GM12878 (cell line): ENCODE data around the gene MED13L. TPM values are rescaled to one million over a fixed set of nuclear protein-coding genes. Genes with fewer than 3 reads are reported as not detected.

Source experiments
- ATAC-seq: fragments of 200-7000 bp; cut with Tn5 transposase; 3 replicates; pipeline ENCODE4 v1.9.1; 2020; ENCODE audit warnings: mild to moderate bottlenecking, moderate library complexity
- BruUV-seq: library from RNA; stranded (reverse); fragments of 400-500 nt; replicated peaks from 2 replicates; lab custom pipeline; 2021; lab: Mats Ljungman, UMichigan
- CTCF ChIA-PET: fragments of 300-600 bp; sonication (Branson Sonifier 250); formaldehyde crosslinking; extraction: SDS; loops from one replicate; lab custom pipeline; 2021; ENCODE audit warnings: inconsistent platforms; lab: Yijun Ruan, JAX
- POLR2A ChIA-PET: fragments of 350-600 bp; formaldehyde crosslinking; extraction: SDS; loops from one replicate; lab custom pipeline; 2021; ENCODE audit warnings: inconsistent platforms; lab: Charles Lee
- RAD21 ChIA-PET: fragments of 300-600 bp; sonication (Branson Sonifier 250); formaldehyde crosslinking; loops from one replicate; lab custom pipeline; 2023; ENCODE audit warnings: antibody characterized with exemption; ENCODE audit not compliant: unreplicated experiment; lab: Charles Lee
- SMC1A ChIA-PET: fragments of 300-600 bp; sonication (Branson Sonifier 250); formaldehyde crosslinking; loops from one replicate; lab custom pipeline; 2023; ENCODE audit not compliant: unreplicated experiment, uncharacterized antibody; lab: Charles Lee
- DNase-seq: peaks from one replicate; pipeline ENCODE4 v3.0.0-alpha.2; 2011; ENCODE audit warnings: low read depth, low spot score
- FAIRE-seq: peaks from 3 replicates; lab custom pipeline; 2011; peaks lifted over from hg19 to GRCh38; lab: Jason Lieb, UNC
- H2AFZ ChIP-seq: 2 replicates; pipeline ENCODE4 v1.6.0; 2011; ENCODE audit warnings: low read depth, low read length, control low read depth; ENCODE audit not compliant: control insufficient read depth
- H3K27ac ChIP-seq: 2 replicates; pipeline ENCODE4 v1.5.1; 2011; ENCODE audit warnings: control low read depth; ENCODE audit not compliant: control insufficient read depth, insufficient read depth
- H3K27me3 ChIP-seq, 2 experiments: replicated peaks in 1 of 2; 2 replicates each; pipeline versions ENCODE4 v1.6.0 to v1.6.1; 2011; ENCODE audit warnings: low read length in 1 of 2; ENCODE audit not compliant: control insufficient read depth in 2 of 2, insufficient read depth in 2 of 2
- H3K36me3 ChIP-seq, 2 experiments: 2 replicates each; pipeline ENCODE4 v1.5.1; 2011; ENCODE audit warnings: low read length in 1 of 2; ENCODE audit not compliant: control insufficient read depth in 2 of 2, insufficient read depth in 2 of 2
- H3K4me1 ChIP-seq: 2 replicates; pipeline ENCODE4 v1.6.1; 2011; ENCODE audit warnings: mild to moderate bottlenecking, low read length, moderate library complexity, mixed read lengths; ENCODE audit not compliant: control insufficient read depth, insufficient read depth
- H3K4me2 ChIP-seq: 2 replicates; pipeline ENCODE4 v1.6.0; 2011; ENCODE audit warnings: control low read depth; ENCODE audit not compliant: control insufficient read depth, insufficient read depth
- H3K4me3 ChIP-seq: fragments of 200-600 bp; sonication (generic); 2 replicates; pipeline ENCODE4 v1.5.1; 2016
- H3K79me2 ChIP-seq: 2 replicates; pipeline ENCODE4 v1.6.0; 2011; ENCODE audit warnings: low read length; ENCODE audit not compliant: control insufficient read depth, insufficient read depth
- H3K9ac ChIP-seq: 2 replicates; pipeline ENCODE4 v1.8.0; 2011; ENCODE audit warnings: low read length, control low read depth, mixed read lengths; ENCODE audit not compliant: control insufficient read depth, insufficient read depth
- H3K9me3 ChIP-seq: replicated peaks from 3 replicates; pipeline ENCODE4 v1.5.1; 2011; ENCODE audit warnings: mild to moderate bottlenecking, low read length; ENCODE audit not compliant: control insufficient read depth, insufficient read depth
- H4K20me1 ChIP-seq: 2 replicates; pipeline ENCODE4 v1.6.0; 2011; ENCODE audit not compliant: control insufficient read depth, insufficient read depth
- BACH1 ChIP-seq: fragments of 450-650 bp; IDR thresholded peaks from 2 replicates; pipeline ENCODE4 v1.6.1; 2017; ENCODE audit warnings: mild to moderate bottlenecking, borderline replicate concordance
- CBFB ChIP-seq: IDR thresholded peaks from 2 replicates; pipeline ENCODE4 v1.6.1; 2016; ENCODE audit warnings: antibody characterized with exemption, low read depth
- CBX3 ChIP-seq: fragments of 200-600 bp; sonication (generic); IDR thresholded peaks from 2 replicates; pipeline ENCODE4 v1.6.1; 2016; ENCODE audit warnings: low read depth, borderline replicate concordance
- CREB1 ChIP-seq: IDR thresholded peaks from 2 replicates; pipeline ENCODE4 v1.6.1; 2012; ENCODE audit warnings: low read depth, mild to moderate bottlenecking, inconsistent platforms
- FOXK2 ChIP-seq: fragments of 450-650 bp; IDR thresholded peaks from 2 replicates; pipeline ENCODE4 v1.6.1; 2017; ENCODE audit warnings: mild to moderate bottlenecking, moderate library complexity
- HCFC1 ChIP-seq: fragments of 150-350 bp; IDR thresholded peaks from 2 replicates; pipeline ENCODE4 v1.6.1; 2014; ENCODE audit warnings: low read length
- HDAC6 ChIP-seq: fragments of 200-600 bp; sonication (generic); IDR thresholded peaks from one replicate; pipeline ENCODE4 v1.8.0; 2017; ENCODE audit warnings: antibody characterized with exemption; ENCODE audit not compliant: unreplicated experiment
- IRF3 ChIP-seq: fragments of 450-650 bp; IDR thresholded peaks from 2 replicates; pipeline ENCODE4 v1.6.1; 2014; ENCODE audit warnings: mild to moderate bottlenecking
- NR2C2 ChIP-seq: IDR thresholded peaks from 2 replicates; pipeline ENCODE4 v1.6.1; 2011; ENCODE audit warnings: borderline replicate concordance, low read depth; ENCODE audit not compliant: control insufficient read depth, insufficient read length
- RELA ChIP-seq: fragments of 450-650 bp; IDR thresholded peaks from 2 replicates; pipeline ENCODE4 v1.8.0; 2014; ENCODE audit warnings: borderline replicate concordance; ENCODE audit not compliant: partially characterized antibody
- RFX5 ChIP-seq: IDR thresholded peaks from 2 replicates; pipeline ENCODE4 v1.6.1; 2011; ENCODE audit warnings: low read depth, low read length, improper control_type of control experiment
- SMAD1 ChIP-seq: fragments of 450-650 bp; IDR thresholded peaks from 2 replicates; pipeline ENCODE4 v1.6.1; 2018; ENCODE audit warnings: mild to moderate bottlenecking, low read depth; ENCODE audit not compliant: partially characterized antibody
- SMC3 ChIP-seq: IDR thresholded peaks from 2 replicates; pipeline ENCODE4 v1.6.1; 2011; ENCODE audit warnings: low read length, improper control_type of control experiment, borderline replicate concordance
- SP1 ChIP-seq: IDR thresholded peaks from one replicate; pipeline ENCODE4 v1.6.1; 2011; ENCODE audit warnings: low read depth, low read length
- SPI1 ChIP-seq: IDR thresholded peaks from 2 replicates; pipeline ENCODE4 v1.6.1; 2011; ENCODE audit warnings: low read depth, mild to moderate bottlenecking, low read length, moderate library complexity, borderline replicate concordance; ENCODE audit not compliant: insufficient read depth
- SREBF1 ChIP-seq: IDR thresholded peaks from 2 replicates; pipeline ENCODE4 v1.6.1; 2012; ENCODE audit warnings: mild to moderate bottlenecking, low read length
- WGBS: methylation state at CpG from one replicate; pipeline ENCODE4 v1.1.6; 2016; ENCODE audit warnings: low lambda C conversion rate; ENCODE audit not compliant: insufficient replicate concordance, insufficient coverage; ENCODE audit errors: missing lambda C conversion rate; 5-methylcytosine and 5-hydroxymethylcytosine counted together
- in situ Hi-C: fragments of 300-500 bp; cut with MboI; formaldehyde crosslinking; loops from 9 replicates; pipeline ENCODE4 v1.14.3; 2018; ENCODE audit warnings: mixed read lengths
- intact Hi-C: fragments of 100-400 bp; cut with micrococcal nuclease; formaldehyde crosslinking; loops from one replicate; pipeline ENCODE4 v1.14.2; 2022; ENCODE audit not compliant: unreplicated experiment
- polyA plus RNA-seq, 11 experiments: library from polyadenylated mRNA; depleted of rRNA in 4 of 11; unstranded in 6 of 11; stranded (reverse) in 5 of 11; fragments of >200 nt; fragmentation: Nextera tagmentation in 4 of 11; fragmentation: Illumina TruSeq in 1 of 11; extraction: Ambion mirVana in 4 of 11; extraction: Trizol in 1 of 11; gene quantifications; 1 replicate in 1 of 11; 2 replicates in 10 of 11; pipeline versions ENCODE4 v1.2.1 to v1.2.3, GENCODE V29; 2011 to 2016; ENCODE audit warnings: inconsistent platforms in 2 of 11, missing spikeins in 2 of 11, low read depth in 1 of 11
- total RNA-seq, 4 experiments: library from RNA; depleted of rRNA in 3 of 4; stranded (reverse); fragments of >200 nt in 3 of 4; fragmentation: Illumina TruSeq in 1 of 4; extraction: Trizol in 1 of 4; gene quantifications; 2 replicates each; pipeline versions ENCODE4 v1.2.1 to v1.2.3, GENCODE V29; 2013 to 2021
- TF ChIP-seq, protein P1 (sequence below): fragments of 450-650 bp; IDR thresholded peaks from 2 replicates; pipeline ENCODE4 v1.6.1; 2017; ENCODE audit warnings: low read depth, mild to moderate bottlenecking, moderate library complexity
- TF ChIP-seq, protein P2 (sequence below): IDR thresholded peaks from 2 replicates; pipeline ENCODE4 v1.6.1; 2011; ENCODE audit warnings: mild to moderate bottlenecking, low read depth, low read length, moderate library complexity; ENCODE audit not compliant: insufficient replicate concordance

MED13L gene
- total and polyA plus RNA-seq, 10 of the 15 experiments (the other 5 are each of a cell fraction or from before 2014, with no cell fraction given), result 3.7 to 30.1 (median 9.1) TPM

DNA sequence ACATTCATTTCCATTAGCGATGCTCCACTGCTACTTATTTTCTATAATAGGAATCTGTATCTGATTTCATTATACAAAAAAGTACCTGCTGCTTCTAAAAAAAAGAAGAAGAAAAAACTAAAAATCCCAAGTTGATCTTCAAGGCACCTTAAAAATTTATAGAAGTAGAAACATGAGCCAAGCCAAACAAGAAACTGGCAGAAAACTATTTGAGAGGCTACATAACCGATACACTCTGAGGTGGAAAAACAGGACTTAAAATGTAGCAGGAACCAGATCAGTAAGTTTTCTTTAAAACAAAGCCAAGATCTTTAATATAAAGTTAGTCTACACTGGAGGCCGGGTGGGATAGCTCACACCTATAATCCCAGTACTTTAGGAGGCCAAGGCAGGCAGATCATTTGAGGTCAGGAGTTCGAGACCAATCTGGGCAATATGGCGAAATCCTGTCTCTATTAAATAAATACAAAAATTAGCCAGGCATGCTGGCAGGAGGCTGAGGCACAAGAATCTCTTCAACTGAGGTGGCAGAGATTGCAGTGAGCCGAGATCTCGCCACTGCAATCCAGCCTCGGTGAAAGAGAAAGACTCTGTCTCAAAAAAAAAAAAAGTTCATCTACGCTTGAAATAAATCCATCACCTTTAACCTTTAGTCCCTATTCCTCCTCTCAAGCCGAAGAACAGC, 278.6 kb downstream of the MED13L start (continued):
- TF ChIP-seq, protein P1, sequence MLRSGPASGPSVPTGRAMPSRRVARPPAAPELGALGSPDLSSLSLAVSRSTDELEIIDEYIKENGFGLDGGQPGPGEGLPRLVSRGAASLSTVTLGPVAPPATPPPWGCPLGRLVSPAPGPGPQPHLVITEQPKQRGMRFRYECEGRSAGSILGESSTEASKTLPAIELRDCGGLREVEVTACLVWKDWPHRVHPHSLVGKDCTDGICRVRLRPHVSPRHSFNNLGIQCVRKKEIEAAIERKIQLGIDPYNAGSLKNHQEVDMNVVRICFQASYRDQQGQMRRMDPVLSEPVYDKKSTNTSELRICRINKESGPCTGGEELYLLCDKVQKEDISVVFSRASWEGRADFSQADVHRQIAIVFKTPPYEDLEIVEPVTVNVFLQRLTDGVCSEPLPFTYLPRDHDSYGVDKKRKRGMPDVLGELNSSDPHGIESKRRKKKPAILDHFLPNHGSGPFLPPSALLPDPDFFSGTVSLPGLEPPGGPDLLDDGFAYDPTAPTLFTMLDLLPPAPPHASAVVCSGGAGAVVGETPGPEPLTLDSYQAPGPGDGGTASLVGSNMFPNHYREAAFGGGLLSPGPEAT, result no peak
- no peak for TF ChIP-seq FOXK2
- no peak for TF ChIP-seq CBX3
- no peak for TF ChIP-seq SMAD1
- no peak for TF ChIP-seq CBFB
- TF ChIP-seq SP1, result no peak
- no peak for TF ChIP-seq CREB1
- no peak for TF ChIP-seq SREBF1
- no peak for TF ChIP-seq RFX5

GRCh38 chr12:115998119-115998633, 279.3 kb downstream of the MED13L start:
- RAD21 ChIA-PET, result interaction anchor here (1.0 to 1.8 kb wide), 5 partner anchors 60 to 711 kb away, joined by 3 to 9 read pairs (median 3); no protein-coding TSS in a partner anchor
- H3K27ac ChIP-seq, result no peak overlapping the region
- H3K9me3 ChIP-seq, result no peaks in the 10 kb centered on the region
- H3K4me3 ChIP-seq, result no peak overlapping the region
- no peaks in the 10 kb centered on the region for H4K20me1 ChIP-seq
- in situ Hi-C loops, result loop anchor here (10.0 kb wide), 1 partner anchor 707 kb away; no protein-coding TSS in a partner anchor
- H3K36me3 ChIP-seq, result peaks cover 0 to 4% of the 10 kb centered on the region in 2 experiments; a peak in 1 of 4 replicates
- no peaks in the 10 kb centered on the region for H3K79me2 ChIP-seq
- H3K9ac ChIP-seq, result no peak overlapping the region
- H3K27me3 ChIP-seq, result no peaks in the 10 kb centered on the region
- no peak overlapping the region for H3K4me2 ChIP-seq
- FAIRE-seq, result peak; percentile 68
- CTCF ChIA-PET, result interaction anchor here (0.7 to 3.6 kb wide), 30 partner anchors 9 to 711 kb away, joined by 3 to 34 read pairs (median 4); no protein-coding TSS in a partner anchor
- peak overlapping the region; percentile 50 for H2AFZ ChIP-seq
- peak; percentile 68 for ATAC-seq
- intact Hi-C loops, result loop anchor here (1.0 to 5.0 kb wide), 3 partner anchors 238 to 711 kb away; no protein-coding TSS in a partner anchor
- WGBS, result 2% methylated on average over 3 of the region's 3 CpGs
- DNase-seq, result no peak
- SMC1A ChIA-PET, result interaction anchor here (0.9 to 2.1 kb wide), 5 partner anchors 63 to 711 kb away, joined by 4 to 6 read pairs (median 4); no protein-coding TSS in a partner anchor
- no TSS peak for BruUV-seq
- H3K4me1 ChIP-seq, result peaks cover 3% of the 10 kb centered on the region
- POLR2A ChIA-PET, result no interaction called here
- no peak for TF ChIP-seq HDAC6
- peak; percentile 45; the same call in 1 of the 2 replicates for TF ChIP-seq SMC3
- TF ChIP-seq, protein P2, sequence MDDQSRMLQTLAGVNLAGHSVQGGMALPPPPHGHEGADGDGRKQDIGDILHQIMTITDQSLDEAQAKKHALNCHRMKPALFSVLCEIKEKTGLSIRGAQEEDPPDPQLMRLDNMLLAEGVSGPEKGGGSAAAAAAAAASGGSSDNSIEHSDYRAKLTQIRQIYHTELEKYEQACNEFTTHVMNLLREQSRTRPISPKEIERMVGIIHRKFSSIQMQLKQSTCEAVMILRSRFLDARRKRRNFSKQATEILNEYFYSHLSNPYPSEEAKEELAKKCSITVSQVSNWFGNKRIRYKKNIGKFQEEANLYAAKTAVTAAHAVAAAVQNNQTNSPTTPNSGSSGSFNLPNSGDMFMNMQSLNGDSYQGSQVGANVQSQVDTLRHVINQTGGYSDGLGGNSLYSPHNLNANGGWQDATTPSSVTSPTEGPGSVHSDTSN, result no peak
- no peak for TF ChIP-seq BACH1
- no peak for TF ChIP-seq IRF3
- TF ChIP-seq RELA, result no peak
- TF ChIP-seq HCFC1, result no peak
- peak; percentile 58; the same call in 1 of the 2 replicates for TF ChIP-seq SPI1
- TF ChIP-seq NR2C2, result no peak
